SK-N-MC (cell line): ENCODE data around the gene CALHM5.

Experiments
- EZH2 ChIP-seq: fragments of 200-600 bp; sonication (generic); IDR thresholded peaks from one replicate; pipeline ENCODE4 v1.6.1; 2017; ENCODE audit warnings: antibody characterized with exemption
- FOXP2 ChIP-seq: optimal IDR thresholded peaks from 2 replicates; pipeline ENCODE3; 2011; ENCODE audit warnings: mild to moderate bottlenecking, moderate library complexity; ENCODE audit not compliant: insufficient read depth; ENCODE audit errors: extremely low read length, control extremely low read depth
- POLR2AphosphoS5 ChIP-seq: IDR thresholded peaks from 2 replicates; pipeline ENCODE4 v1.6.1; 2012; ENCODE audit warnings: mild to moderate bottlenecking, low read depth, low read length, borderline replicate concordance

DNA sequence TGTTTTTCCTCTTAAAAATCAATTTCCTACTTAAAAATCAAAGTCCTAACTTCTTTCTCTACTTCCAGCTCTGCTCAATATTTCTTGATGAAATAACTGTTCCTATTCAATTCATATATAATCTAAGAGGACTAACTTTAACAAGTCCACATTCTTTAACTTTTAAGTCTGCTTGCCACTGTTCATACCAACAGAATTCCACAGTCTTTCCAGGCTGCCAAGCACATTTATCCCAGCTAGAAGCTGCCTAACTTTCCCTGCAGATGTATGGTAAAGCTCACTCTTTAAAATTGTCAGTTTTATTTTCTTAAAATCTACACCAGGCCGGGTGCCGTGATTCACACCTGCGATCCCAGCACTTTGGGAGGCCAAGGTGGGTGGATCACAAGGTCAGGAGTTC, 38.7 kb upstream of the CALHM5 start:
- no peak for TF ChIP-seq POLR2AphosphoS5
- no peak for TF ChIP-seq FOXP2
- TF ChIP-seq EZH2: no peak
